Stimulated activated CD4-positive, alpha-beta T cell treated with anti-CD3 and anti-CD28 coated beads, Interleukin-4, amount 100 ng/mL, for 1 hour (primary cell): Measurements from ENCODE around the gene PACS1.

ENCODE experiments used
- DNase-seq: peaks from one replicate; pipeline ENCODE4 v3.0.0-alpha.2; 2020

PACS1 gene

DNA sequence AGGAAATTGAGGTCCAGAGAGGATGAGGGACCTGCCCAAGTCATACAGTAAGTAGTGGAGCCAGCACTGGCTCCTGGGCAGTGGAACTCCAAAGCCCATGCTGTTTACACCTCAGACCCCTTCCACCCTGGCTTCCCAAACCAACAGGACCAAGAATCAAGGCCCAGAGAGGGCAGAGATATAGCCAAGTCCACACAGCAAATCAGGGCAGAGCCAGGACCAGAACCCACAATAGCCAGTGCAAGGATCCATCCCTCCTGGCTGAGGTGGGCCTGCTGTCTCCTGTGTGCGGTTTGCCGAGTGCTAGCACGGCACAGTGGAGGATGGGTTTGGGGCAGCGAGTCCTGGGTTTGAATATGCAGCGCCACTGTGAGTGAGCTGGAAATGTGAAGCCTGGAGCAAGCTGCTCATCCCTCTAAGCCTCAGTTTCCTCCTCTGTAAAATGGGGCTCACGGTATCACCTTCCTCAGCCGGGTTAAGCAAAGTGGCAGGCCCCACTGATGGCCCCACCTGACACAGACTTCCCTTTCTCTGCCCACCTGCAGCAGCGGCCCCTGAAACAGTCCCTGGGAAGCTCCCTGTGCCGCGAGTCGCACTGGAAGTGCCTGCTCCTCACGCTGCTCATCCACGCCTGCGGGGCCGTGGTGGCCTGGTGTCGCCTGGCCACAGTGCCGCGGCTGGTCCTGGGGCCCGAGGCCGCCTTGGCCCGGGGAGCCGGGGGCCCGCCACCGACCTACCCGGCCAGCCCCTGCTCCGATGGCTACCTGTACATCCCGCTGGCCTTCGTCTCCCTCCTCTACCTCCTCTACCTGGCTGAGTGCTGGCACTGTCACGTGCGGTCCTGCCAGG is 223.9 kb downstream of the PACS1 start:
- no peak for DNase-seq
